ENCODE data around the gene SNRPA1.

- TF ChIP-seq, protein P1, sequence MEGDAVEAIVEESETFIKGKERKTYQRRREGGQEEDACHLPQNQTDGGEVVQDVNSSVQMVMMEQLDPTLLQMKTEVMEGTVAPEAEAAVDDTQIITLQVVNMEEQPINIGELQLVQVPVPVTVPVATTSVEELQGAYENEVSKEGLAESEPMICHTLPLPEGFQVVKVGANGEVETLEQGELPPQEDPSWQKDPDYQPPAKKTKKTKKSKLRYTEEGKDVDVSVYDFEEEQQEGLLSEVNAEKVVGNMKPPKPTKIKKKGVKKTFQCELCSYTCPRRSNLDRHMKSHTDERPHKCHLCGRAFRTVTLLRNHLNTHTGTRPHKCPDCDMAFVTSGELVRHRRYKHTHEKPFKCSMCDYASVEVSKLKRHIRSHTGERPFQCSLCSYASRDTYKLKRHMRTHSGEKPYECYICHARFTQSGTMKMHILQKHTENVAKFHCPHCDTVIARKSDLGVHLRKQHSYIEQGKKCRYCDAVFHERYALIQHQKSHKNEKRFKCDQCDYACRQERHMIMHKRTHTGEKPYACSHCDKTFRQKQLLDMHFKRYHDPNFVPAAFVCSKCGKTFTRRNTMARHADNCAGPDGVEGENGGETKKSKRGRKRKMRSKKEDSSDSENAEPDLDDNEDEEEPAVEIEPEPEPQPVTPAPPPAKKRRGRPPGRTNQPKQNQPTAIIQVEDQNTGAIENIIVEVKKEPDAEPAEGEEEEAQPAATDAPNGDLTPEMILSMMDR (IDR thresholded peaks at IDR 0.05; ENCODE audit: low read depth, low read length) = peak; percentile 20
- TF ChIP-seq POLR2A (IDR thresholded peaks at IDR 0.05; ENCODE audit: extremely low read depth, insufficient read length) (no peak), MYC (IDR thresholded peaks at IDR 0.05; ENCODE audit: low read depth, low read length) (no peak)
- TF ChIP-seq, protein P2, sequence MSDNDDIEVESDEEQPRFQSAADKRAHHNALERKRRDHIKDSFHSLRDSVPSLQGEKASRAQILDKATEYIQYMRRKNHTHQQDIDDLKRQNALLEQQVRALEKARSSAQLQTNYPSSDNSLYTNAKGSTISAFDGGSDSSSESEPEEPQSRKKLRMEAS (IDR thresholded peaks at IDR 0.05; ENCODE audit: low read depth, low read length) = no peak
Observed at GRCh38 chr15:101276501-101277037, 18.5 kb downstream of the SNRPA1 start.
